Activated B cell treated with CpG ODN at 0.5 μM for 24 hours (primary cell): ENCODE results near the gene CFAP299. TPM values are rescaled to one million over a fixed set of nuclear protein-coding genes. Genes with fewer than 3 reads are reported as not detected.
"Not testable (repeated sequence)": the region's sequence is repeated elsewhere in the genome, so short reads cannot be mapped to it uniquely, and the experiment has no call there.

Source experiments
- ATAC-seq: fragments of 200-7000 bp; cut with Tn5 transposase; one replicate; pipeline ENCODE4 v1.10.0; 2021; ENCODE audit warnings: low read depth, mild to moderate bottlenecking, moderate library complexity
- CTCF ChIA-PET: fragments of 350-600 bp; sonication (Branson Sonifier 250); formaldehyde crosslinking; loops from one replicate; lab custom pipeline; 2021; ENCODE audit warnings: antibody characterized with exemption; lab: Charles Lee
- POLR2A ChIA-PET: fragments of 350-600 bp; sonication (Branson Sonifier 250); formaldehyde crosslinking; loops from one replicate; lab custom pipeline; 2021; ENCODE audit warnings: antibody characterized with exemption; lab: Charles Lee
- DNase-seq: peaks from one replicate; pipeline ENCODE4 v3.0.0; 2022
- H3K27ac Mint-ChIP-seq: one replicate; pipeline ENCODE4 v1.8.0; 2020; ENCODE audit warnings: mixed read lengths
- H3K27me3 Mint-ChIP-seq: one replicate; pipeline ENCODE4 v1.8.0; 2021; ENCODE audit warnings: mixed read lengths
- H3K36me3 Mint-ChIP-seq: one replicate; pipeline ENCODE4 v1.8.0; 2021; ENCODE audit warnings: low read depth, mixed read lengths
- H3K4me1 Mint-ChIP-seq: one replicate; pipeline ENCODE4 v1.8.0; 2021; ENCODE audit warnings: mixed read lengths
- H3K4me3 Mint-ChIP-seq: one replicate; pipeline ENCODE4 v1.8.0; 2020; ENCODE audit warnings: mild to moderate bottlenecking, mixed read lengths
- H3K9me3 Mint-ChIP-seq: one replicate; pipeline ENCODE4 v1.8.0; 2020; ENCODE audit warnings: mixed read lengths
- CTCF ChIP-seq: fragments of 200-600 bp; IDR thresholded peaks from one replicate; pipeline ENCODE4 v1.8.0; 2022; ENCODE audit warnings: antibody characterized with exemption, mild to moderate bottlenecking
- intact Hi-C: fragments of 100-400 bp; cut with micrococcal nuclease; formaldehyde crosslinking; loops from one replicate; pipeline ENCODE4 v1.15.1; 2024
- total RNA-seq: library from RNA; stranded (reverse); gene quantifications from 2 replicates; pipeline ENCODE4 v1.2.3, GENCODE V29; 2022

The CFAP299 gene
- total RNA-seq, 1 donor from 2014 or later = not detected

- ChIA-PET CTCF (no interaction called here), POLR2A (no interaction called here)
- H3K36me3 Mint-ChIP-seq = no peaks in the 10 kb centered on the region
- intact Hi-C loops = no loop called here
- DNase-seq = no peak
- ATAC-seq = no peak
- H3K9me3 Mint-ChIP-seq = peaks cover 6% of the 10 kb centered on the region
- TF ChIP-seq CTCF = no peak
- no peak overlapping the region for H3K4me3 Mint-ChIP-seq
- no peaks in the 10 kb centered on the region for H3K4me1 Mint-ChIP-seq
- no peaks in the 10 kb centered on the region for H3K27me3 Mint-ChIP-seq
- H3K27ac Mint-ChIP-seq = no peak overlapping the region
These were observed 320.1 kb downstream of the CFAP299 start for GRCh38 chr4:80655662-80656061.

GRCh38 chr4:80670118-80670517 lies 334.6 kb downstream of the CFAP299 start:
- H3K27ac Mint-ChIP-seq, DNase-seq, H3K27me3 Mint-ChIP-seq, H3K9me3 Mint-ChIP-seq, H3K4me1 Mint-ChIP-seq, POLR2A ChIA-PET, intact Hi-C loops, H3K4me3 Mint-ChIP-seq, ATAC-seq, H3K36me3 Mint-ChIP-seq: not testable (repeated sequence)
- CTCF ChIA-PET = interaction anchor here (0.6 kb wide), 1 partner anchor 1714 kb away, joined by 3 read pairs; no protein-coding TSS in a partner anchor

DNA sequence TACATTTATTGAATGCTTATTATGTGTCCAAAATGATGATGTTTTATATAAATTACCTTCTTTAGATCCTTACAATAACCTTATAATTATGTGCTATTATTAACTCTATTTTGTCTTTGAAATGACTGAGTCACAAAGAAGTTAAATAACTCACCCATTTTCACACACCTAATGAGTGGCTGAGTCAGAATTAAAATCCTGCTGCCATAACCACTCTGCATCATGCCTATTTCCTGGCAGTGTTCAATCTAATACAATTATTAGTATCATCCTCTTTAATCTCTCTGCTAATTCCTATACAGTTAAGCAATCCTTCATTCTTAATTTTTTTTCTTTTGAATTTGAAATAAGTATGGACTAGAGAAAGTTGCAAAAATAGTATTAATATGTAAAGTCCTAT lies 342.9 kb downstream of the CFAP299 start:
- H3K4me3 Mint-ChIP-seq = no peak overlapping the region
- no peak for ATAC-seq
- intact Hi-C loops = no loop called here
- peaks cover 3% of the 10 kb centered on the region for H3K27me3 Mint-ChIP-seq
- ChIA-PET POLR2A (no interaction called here), CTCF (no interaction called here)
- TF ChIP-seq CTCF = no peak
- H3K4me1 Mint-ChIP-seq = peaks cover 3% of the 10 kb centered on the region
- no peak for DNase-seq
- no peaks in the 10 kb centered on the region for H3K36me3 Mint-ChIP-seq
- H3K9me3 Mint-ChIP-seq = no peaks in the 10 kb centered on the region
- no peak overlapping the region for H3K27ac Mint-ChIP-seq

GRCh38 chr4:80680934-80681333 lies 345.4 kb downstream of the CFAP299 start:
- Mint-ChIP-seq H3K36me3 (no peaks in the 10 kb centered on the region), H3K4me1 (peaks cover 7% of the 10 kb centered on the region), H3K9me3 (no peaks in the 10 kb centered on the region), H3K27ac (no peak overlapping the region), H3K27me3 (no peaks in the 10 kb centered on the region), H3K4me3 (no peak overlapping the region)
- ATAC-seq = no peak
- ChIA-PET POLR2A (no interaction called here), CTCF (no interaction called here)
- intact Hi-C loops = no loop called here
- DNase-seq = no peak
- TF ChIP-seq CTCF = no peak

- TF ChIP-seq CTCF = no peak
- ATAC-seq (no peak), DNase-seq (no peak)
- Mint-ChIP-seq H3K27ac (no peak overlapping the region), H3K4me3 (no peak overlapping the region), H3K36me3 (no peaks in the 10 kb centered on the region), H3K4me1 (peaks cover 4% of the 10 kb centered on the region), H3K27me3 (peaks cover 6% of the 10 kb centered on the region), H3K9me3 (no peaks in the 10 kb centered on the region)
- intact Hi-C loops = no loop called here
- POLR2A ChIA-PET = no interaction called here
- CTCF ChIA-PET = no interaction called here
These were observed 349.7 kb downstream of the CFAP299 start for GRCh38 chr4:80685214-80685613.

- POLR2A ChIA-PET, ATAC-seq, H3K4me3 Mint-ChIP-seq, H3K36me3 Mint-ChIP-seq, H3K27ac Mint-ChIP-seq, DNase-seq, intact Hi-C loops, CTCF ChIA-PET, H3K9me3 Mint-ChIP-seq, H3K4me1 Mint-ChIP-seq, H3K27me3 Mint-ChIP-seq: not testable (repeated sequence)
These were observed 352.2 kb downstream of the CFAP299 start for GRCh38 chr4:80687736-80688135.
